Frontal cortex (tissue), 4 donors: Measurements from ENCODE around the gene SH3PXD2A. TPM values are rescaled to one million over a fixed set of nuclear protein-coding genes. Genes with fewer than 3 reads are reported as not detected.

Experiments used
- DNase-seq, 2 donors: peaks; one replicate each; pipeline ENCODE4 v3.0.0; 2012; ENCODE audit warnings: low spot score in 2 of 2
- FAIRE-seq: peaks from 2 replicates; lab custom pipeline; 2012; peaks lifted over from hg19 to GRCh38; lab: Jason Lieb, UNC
- total RNA-seq: library from RNA; depleted of rRNA; stranded (reverse); fragments of >200 nt; gene quantifications from one replicate; pipeline ENCODE4 v1.2.3, GENCODE V29; 2014
- donor health status: control.
- donor health status: control.
- donor health status: control.

SH3PXD2A gene
- total RNA-seq, 1 donor from 2014 or later = 6.1 TPM

DNA sequence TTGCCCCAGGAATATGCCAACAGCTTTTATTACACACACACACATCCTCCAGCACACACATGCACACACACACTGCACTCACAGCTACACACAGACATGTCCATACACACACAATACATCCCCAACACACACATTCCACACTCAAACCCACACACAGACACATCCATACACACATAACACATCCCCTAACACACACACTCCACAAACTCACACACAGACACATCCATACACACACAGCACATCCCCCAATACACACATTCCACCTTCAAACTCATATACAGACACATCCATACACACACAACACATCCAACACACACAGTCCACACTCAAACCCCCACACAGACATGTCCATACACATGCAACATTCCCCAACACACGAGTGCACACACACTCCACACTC lies 19.1 kb downstream of the SH3PXD2A start:
- FAIRE-seq (no peak), DNase-seq (no peak)

DNA sequence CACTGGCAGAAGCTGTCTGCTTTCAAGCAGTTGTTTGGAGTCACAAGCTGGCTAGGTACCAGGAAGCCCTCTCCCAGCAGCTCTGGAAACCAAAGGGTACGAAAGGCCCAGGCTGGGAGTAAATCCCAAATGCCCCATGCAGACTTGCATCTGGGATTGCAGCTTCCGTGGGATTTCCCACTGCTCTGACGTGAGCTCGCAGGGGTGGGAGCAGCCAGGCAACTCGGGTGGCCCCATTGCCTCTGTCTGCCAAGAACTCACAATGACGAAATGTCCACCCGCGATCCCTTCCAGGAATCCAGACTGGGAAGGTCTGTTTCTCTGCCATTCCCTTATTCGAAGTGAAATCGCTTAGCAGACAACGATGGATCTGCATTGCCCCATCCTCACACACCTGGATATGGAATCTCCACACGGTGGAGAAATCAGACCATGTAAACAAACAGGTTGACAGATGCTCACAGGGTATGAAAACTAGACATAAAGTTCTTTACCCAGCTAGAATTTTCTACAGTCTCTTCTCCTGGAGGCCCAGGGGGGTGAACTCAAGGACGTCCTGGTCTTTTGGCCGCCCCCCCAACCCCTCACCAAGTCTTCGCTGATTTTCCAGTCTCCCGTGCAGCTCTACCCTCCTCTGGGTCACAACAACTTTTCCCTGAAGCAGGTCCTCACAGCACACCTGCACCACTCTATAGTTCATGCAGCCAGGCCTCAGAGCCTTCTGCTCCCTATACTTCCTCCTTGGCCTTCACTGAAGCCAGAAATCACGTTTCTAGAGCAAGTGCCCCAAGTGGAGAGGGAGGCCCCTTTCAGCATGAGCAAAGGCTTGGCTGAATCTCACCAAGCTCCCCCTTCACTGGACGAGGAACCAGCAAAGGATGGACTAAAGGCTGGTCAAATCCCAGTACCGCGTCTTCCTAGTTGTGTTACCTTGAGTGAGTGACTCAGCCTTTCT lies 20.0 kb downstream of the SH3PXD2A start:
- FAIRE-seq = no peak
- DNase-seq = peak in 1 of 2 donors; percentile 45

DNA sequence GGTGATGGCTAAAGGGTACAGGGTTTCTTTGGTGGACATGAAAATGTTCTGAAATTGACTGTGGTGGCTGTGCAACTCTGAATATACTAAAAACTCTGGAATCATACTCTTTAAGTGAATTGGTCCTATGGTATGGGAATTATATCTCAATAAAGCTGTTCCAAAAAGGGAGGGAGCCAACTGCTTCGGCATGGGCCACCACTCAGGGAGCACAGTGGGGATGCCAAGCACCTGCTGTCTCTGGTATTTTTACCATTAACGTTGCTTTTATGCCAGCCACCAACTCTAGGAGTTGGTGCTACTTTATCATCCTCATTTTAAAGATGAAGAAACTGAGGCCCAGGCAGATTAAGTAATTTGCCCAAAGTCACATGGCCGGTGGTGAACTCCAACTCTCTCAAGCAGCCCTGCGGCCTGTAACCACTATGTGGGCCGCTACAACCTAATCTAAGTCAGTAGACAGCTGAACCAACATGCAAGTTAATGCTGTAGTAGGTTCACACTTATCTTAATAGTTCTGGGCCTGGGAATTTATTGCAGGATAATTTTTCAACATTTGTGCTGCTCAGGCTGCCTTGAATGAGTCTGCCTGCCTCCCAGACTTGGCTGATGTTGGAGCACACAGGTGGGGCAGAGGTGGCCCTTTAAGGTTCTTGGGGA lies 20.8 kb downstream of the SH3PXD2A start:
- DNase-seq = no peak
- no peak for FAIRE-seq

DNA sequence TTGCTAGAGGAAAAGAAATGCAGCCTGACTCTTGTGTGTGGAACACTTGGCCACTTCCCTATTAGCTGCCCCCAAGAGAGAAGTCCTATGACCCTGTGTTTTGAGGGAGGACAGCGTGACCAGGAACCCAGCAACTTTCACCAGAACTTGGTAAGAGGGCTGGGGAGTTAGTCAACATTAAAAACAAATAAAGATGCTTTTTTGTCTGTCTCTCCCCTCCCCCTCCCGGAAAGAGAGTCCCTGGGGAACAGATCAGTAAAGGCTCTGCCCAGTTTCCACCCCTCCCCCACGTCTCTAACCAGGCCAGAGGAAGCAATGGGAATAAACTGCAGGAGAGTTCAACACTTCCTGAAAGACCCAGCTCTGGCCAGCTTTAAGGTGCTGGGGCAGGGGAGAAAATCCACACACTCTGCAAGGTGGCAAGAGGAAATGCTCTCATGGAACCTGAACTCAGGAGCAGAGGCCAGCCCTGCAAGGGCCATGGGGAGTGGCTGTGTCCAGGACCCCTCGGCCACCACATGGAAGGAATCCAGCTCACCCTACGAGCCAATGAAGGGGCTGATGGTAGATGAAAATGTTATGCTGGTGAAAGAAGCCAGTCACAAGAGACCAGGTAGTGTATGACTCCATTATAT lies 21.5 kb downstream of the SH3PXD2A start:
- FAIRE-seq = no peak
- no peak for DNase-seq

DNA sequence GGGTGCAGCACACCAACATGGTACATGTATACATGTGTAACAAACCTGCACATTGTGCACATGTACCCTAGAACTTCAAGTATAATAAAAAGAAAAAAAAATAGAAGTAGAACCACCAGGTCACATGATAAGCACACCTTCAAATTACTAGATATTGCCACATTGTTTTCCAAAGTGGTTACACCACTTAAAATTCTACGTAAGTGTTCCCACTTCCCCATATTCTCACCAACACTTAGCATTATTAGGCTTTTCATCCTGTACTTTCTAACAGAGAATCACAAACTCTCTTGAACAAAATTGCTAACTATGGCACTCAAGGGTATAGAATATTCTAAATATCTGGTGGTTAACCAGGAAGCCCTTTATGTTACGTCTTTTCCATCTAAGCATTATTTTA lies 22.6 kb downstream of the SH3PXD2A start:
- FAIRE-seq = no peak
- DNase-seq = no peak

DNA sequence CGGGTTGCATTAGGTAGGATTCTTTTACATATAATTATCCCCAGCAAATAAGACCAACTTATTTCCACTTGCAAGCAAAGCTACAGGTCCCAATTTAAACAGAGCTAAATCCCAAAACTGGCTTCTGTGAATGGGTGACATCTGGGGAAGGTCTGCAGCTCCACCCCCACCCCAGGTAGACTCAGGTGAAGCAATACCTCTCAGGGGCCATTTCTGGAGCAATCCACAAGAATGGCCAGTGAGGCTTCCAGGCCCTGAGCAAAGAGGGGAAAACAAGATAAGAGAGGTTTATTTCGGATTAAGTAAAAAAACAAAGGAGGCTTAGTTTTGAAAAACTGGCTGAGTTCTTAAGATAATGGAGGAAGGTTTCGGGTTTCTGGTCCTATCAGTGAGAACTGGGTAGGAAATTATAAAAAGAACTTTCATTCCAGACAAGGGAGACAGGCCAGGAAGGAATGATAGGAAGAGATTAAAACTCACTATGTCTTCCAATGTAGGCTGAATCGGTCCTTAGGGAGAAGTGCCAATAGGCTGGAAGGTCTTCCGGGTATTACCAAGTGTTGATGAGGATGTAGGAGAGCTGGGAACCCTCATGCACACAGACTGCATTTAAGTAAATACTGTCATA lies 25.4 kb downstream of the SH3PXD2A start:
- no peak for FAIRE-seq

DNA sequence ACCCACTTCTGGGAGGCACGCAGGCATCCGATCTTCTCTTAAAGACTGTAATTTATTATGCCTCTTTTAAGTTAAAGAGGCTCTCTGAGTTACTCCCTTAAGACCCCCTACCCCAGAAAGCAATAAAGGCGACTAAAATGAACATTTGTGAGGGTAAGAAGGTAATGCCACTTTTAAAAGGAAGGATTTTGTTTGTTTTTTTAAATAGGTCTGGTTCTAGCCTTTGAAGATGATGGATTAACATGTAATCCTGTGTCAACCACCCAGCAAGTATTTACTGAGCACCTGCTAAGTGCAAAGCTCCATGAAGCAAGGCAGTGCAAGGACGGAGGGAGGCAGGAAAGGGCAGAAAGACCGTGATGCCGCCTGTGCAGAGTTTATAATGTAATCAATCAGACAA lies 26.1 kb downstream of the SH3PXD2A start:
- DNase-seq (no peak), FAIRE-seq (no peak)

More for the DNA sequence above, 25.4 kb downstream of the SH3PXD2A start:
- DNase-seq = no peak

DNA sequence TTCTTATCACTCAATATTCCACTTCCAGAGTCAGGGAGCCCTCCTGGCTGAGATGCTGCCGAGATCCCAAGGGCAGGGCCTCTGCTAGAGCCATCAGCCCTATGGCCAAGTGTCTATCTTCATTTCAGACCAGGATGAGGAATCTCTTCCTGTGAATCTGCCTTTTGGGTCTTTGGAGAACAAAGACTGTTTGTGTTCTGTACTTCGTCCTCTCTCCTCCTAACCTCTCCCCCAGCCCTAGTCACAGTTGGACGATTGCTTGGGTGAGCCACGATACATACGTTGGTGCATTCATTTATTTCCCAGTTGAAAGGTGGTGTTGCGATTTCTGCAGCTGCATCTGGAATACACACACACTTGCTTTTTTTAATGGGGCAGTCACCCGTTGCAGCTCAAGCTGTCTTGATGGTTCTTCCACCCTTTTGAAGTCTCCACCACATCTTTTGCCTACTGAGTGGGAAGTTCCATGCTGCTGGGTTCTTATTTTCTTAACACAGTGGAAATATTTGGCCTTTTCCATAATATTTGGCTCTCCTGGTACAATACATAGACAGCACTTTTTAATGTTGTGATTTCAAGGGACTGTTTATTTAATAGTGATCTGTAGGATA lies 26.7 kb downstream of the SH3PXD2A start:
- DNase-seq (no peak), FAIRE-seq (no peak)

DNA sequence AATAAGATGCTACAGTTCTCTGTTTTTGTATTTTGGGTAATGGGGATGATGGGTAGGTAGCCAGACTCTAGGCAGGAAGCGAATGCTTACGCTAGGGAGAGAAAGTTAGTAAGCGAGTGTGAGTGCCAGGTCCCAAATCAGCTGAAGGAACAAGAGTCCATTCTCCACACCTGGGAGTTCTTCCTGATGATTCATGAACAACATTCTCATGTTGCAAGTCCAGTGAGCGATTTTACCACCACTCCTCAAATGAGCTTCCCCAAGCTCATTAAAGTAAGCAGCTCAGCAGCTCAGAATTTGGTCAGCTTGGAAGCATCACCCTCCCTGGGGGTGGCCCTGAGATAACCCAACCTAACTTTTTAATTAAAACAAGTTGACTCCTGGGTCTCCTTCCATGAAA lies 27.3 kb downstream of the SH3PXD2A start:
- FAIRE-seq (no peak), DNase-seq (no peak)

DNA sequence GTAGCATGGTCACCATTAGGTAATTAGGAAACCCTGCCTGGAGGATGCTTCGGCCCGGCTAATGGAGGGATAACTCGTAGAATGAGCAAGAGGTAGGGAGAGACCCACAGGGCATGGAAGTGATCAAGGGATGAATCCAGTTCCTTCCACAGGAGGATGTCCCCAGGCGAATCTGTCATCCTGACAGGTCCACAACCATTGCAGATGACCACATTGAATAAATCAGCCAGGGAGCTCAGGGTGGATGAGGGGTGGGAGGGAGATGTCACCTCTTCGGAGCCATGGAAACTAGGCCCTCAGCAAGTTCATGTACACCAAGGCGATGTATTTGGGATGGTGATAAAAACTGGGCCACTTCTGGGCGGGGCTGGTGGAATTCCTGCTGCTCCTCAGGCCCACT lies 28.5 kb downstream of the SH3PXD2A start:
- FAIRE-seq = no peak
- DNase-seq = no peak

DNA sequence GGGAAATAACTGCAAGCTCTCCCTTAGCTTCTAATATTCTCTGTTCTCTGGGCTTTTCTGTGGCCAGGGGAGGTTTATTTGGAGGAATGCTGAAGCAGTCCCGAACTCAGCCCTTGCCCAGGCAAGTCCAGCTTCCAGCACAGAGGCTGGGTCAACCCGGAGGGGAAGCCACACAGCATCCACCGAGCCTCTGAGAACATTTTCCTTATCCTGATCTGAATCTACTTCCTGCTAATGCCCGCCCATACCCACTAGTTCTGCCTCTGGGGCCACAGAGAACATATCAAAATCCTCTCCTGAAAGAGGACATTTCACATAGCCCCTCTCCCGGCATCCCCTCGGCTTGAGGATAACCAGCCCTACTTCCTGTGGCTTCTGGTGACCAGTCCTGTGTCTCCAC lies 31.1 kb downstream of the SH3PXD2A start:
- no peak for FAIRE-seq
- DNase-seq = no peak

DNA sequence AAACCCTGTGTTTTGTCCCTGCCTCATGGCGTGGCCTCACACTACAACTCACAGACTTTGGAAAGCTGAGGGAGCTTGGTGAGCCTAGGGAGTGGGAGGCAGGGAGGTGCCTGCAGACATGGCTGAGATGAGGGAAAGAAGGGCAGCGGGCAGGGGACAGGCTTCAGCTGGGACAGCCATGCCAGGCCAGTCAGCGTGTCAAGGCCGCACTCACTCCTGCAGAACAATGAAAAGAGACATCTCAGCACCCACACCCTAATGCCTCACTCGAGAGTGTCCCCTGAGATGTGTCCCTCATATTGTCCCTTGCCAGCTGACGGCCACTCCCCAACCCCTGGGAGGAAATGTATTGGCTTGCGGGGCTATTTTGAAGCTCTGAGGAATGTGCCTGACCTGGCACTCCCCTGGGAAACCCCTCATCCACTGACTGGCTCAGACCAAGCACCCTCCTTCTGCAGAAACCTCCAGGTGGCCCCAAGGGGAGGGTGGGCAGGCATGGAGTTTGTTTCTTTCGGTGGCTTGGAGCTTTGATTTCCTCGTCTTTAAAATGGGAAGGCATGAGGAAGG lies 31.6 kb downstream of the SH3PXD2A start:
- no peak for FAIRE-seq

DNA sequence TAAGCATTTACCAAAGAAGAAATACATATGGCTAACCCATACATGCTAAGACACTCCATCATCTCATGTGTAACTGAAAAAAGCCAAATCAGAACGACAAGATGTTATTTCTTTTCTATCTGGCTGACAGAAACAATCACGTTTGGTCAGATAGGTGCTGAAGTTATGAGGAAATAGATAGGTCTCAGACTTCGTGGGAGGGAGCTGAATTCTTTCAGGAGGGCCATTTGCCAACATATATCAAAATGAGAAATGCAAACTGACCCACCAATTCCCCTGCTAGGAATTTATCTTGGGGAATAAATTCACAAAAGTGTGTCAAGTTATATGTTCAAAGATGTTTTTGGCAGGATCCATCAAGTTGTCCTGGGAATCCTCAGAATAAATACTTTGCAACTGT lies 32.6 kb downstream of the SH3PXD2A start:
- no peak for DNase-seq
- no peak for FAIRE-seq

More for the DNA sequence above, 31.6 kb downstream of the SH3PXD2A start:
- no peak for DNase-seq

DNA sequence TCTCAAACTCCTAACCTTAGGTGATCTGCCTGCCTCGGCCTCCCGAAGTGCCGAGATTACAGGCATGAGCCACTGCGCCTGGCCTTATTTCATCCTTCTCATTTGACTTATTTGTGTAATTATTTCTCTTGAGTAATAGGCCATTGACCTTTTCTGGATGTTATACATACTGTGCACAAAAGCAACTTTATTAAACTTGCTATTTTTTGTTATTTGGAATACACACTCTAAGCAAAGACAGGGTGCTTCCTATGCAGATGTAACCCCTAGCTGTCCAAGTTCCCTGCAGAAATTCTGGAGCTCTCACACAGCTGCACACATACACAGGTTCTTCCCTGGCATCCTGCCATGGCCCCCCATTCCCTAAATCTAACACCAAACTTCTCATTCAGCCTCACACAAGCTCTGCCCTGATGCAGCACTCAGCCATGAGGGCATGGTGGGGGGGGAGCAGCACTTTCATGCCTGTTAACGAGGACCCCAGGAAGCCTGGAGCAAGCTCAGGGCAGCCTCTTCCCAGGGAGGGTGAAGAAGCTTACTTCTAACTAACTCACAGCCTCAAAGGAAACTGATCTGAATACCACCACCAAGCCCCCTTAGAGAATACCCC lies 33.2 kb downstream of the SH3PXD2A start:
- DNase-seq (no peak), FAIRE-seq (no peak)

DNA sequence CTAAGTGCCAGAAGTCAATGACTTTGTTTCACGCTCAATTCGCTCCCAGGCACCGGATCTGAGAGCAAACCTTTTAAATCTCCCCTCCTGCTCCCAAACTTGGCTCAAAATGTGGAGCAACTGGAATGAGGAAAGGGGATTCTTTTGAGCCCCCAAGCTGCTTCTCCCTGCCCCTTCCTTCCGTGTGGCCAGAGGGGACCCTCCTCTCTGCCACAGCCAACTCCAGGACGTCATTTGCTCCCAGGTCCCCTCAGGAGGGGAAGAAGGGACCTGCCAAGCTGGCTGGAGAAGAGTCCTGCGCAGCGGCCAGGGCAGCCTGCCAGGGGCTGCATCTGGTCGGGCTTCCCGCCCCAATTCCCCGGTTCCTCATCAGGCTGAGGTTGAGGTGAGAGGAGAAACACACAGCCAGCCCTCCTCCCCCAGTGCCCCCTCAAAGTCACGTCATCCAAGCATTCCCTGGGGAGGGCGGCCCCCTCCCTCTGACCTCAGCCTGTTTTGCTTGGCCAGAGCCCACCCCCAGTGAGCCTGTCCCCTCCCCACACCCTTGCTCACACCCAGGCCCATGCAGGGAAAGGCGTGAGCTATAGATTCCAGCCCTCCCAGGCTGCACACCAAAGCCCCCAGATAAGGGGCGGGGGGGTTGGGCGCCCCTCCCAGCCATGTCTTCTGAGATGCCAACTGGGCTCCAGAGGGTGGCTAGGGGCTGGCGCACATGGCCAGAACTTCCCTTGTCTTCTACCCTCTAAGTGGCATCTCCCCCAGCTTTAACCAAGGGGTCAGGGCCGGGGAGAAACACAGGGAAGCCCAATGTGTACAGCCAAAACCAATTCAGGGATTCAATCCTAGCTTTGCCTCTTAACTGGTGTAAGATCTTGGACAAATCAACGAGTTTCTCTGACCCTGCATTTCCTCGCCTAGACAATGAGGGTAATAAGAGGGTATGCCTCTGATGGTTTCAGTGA lies 35.0 kb downstream of the SH3PXD2A start:
- DNase-seq (no peak), FAIRE-seq (no peak)

DNA sequence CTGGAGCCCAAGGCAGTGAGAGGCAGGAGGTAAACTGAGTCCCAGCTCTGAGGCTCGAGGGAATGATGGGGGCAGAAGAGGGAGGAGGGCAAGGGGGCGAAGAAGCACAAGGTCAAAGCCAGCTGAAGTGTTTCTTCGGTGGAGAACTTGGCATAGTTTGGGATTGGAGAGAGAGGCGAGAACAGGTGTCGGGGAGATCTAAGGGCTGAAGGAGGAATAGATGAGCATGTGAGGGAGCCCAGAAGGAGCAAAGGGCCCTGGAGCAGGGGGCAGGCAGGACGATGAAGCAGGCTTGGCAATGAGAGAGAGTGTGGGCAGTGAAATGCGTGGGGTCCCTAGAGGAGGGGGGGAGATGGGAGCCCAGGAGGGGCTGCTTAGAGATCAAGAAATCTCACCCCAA lies 35.9 kb downstream of the SH3PXD2A start:
- DNase-seq (no peak), FAIRE-seq (no peak)

DNA sequence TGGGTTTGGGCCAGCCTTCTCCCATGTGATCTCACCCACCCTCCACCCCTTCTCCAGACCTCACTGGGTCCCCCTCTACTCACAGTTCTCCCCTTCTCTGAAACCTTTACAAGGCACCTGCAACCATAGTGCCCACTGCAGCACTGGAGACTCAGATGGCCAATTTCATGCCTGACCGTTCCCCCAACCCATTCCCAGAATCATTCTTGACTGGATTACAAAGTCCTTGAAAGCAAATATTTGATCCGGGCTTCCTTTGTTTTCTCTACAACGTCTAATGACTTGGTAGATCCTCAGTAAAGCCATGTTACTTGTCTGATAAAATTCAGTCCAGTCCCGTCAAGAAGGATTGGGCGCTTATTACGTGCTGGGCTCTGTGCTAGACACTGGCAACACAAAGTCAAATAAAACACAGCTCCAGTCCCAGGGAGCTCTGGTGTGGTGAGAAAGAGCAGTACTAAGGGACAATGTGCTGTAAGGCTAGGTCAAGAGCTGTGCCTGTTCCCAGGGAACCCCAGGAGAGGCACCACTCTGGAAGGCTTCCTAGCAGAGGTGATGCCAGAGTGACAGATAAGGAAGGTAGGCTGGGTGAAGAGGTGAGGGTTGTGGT lies 36.5 kb downstream of the SH3PXD2A start:
- no peak for DNase-seq
- FAIRE-seq = no peak

DNA sequence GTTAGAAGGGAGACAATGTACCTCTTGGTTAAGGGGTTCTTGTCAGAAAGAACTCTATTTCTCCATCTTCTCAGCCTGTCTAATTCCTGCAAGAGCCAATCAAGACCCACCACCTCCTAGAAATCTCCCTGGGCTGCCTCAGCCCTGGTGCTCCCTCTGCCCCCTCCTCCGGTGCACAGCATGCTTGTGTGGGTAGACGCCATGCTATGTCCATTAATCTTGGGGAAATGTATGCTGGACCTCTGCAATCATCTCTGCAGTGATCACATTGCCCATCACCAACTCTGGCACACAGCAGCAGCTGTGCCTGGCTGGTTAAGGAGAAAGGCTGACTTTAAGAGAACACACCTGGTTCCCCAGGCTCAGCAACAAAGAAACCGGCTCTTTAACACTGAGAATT lies 37.3 kb downstream of the SH3PXD2A start:
- DNase-seq (no peak), FAIRE-seq (no peak)
